Caco-2 (cell line): ENCODE data around the gene CFAP58. TPM values are rescaled to one million over a fixed set of nuclear protein-coding genes. Genes with fewer than 3 reads are reported as not detected.

ENCODE experiments used
- BruUV-seq: library from RNA; stranded (reverse); fragments of 400-500 nt; replicated peaks from 2 replicates; lab custom pipeline; 2021; lab: Mats Ljungman, UMichigan
- CTCF ChIA-PET: fragments of 300-600 bp; sonication (Branson Sonifier 250); formaldehyde crosslinking; loops from one replicate; lab custom pipeline; 2022; ENCODE audit warnings: antibody characterized with exemption; lab: Charles Lee
- POLR2A ChIA-PET: fragments of 300-600 bp; sonication (Branson Sonifier 250); formaldehyde crosslinking; loops from one replicate; lab custom pipeline; 2022; ENCODE audit warnings: antibody characterized with exemption; lab: Charles Lee
- DNase-seq, 2 experiments: peaks; one replicate each; pipeline versions ENCODE4 v3.0.0 to v3.0.0-alpha.2; 2020 to 2022
- H3K27me3 ChIP-seq: replicated peaks from 2 replicates; pipeline ENCODE4 v1.6.0; 2011; ENCODE audit warnings: low read length; ENCODE audit not compliant: control insufficient read depth, insufficient read depth
- H3K36me3 ChIP-seq: 2 replicates; pipeline ENCODE4 v1.5.1; 2011; ENCODE audit warnings: low read length; ENCODE audit not compliant: control insufficient read depth, insufficient read depth
- H3K4me1 ChIP-seq: fragments of 250-450 bp; sonication (Bioruptor Pico); 2 replicates; pipeline ENCODE4 v1.5.1; 2020; ENCODE audit warnings: mild to moderate bottlenecking
- H3K4me3 ChIP-seq: 2 replicates; pipeline ENCODE4 v1.5.1; 2011; ENCODE audit warnings: low read depth, mild to moderate bottlenecking, control low read depth, low read length
- H3K9me3 ChIP-seq: fragments of 250-450 bp; sonication (Bioruptor Pico); 2 replicates; pipeline ENCODE4 v1.5.1; 2020; ENCODE audit warnings: mild to moderate bottlenecking, moderate library complexity
- H3K27ac Mint-ChIP-seq: one replicate; pipeline ENCODE4 v1.8.0; 2022; ENCODE audit warnings: mixed read lengths; ENCODE audit not compliant: unreplicated experiment
- H3K27me3 Mint-ChIP-seq: one replicate; pipeline ENCODE4 v1.8.0; 2022; ENCODE audit warnings: mixed read lengths; ENCODE audit not compliant: insufficient read depth, unreplicated experiment
- H3K36me3 Mint-ChIP-seq: one replicate; pipeline ENCODE4 v1.8.0; 2022; ENCODE audit warnings: mild to moderate bottlenecking, mixed read lengths; ENCODE audit not compliant: insufficient read depth, unreplicated experiment
- H3K4me1 Mint-ChIP-seq: one replicate; pipeline ENCODE4 v1.8.0; 2022; ENCODE audit warnings: low read depth, mixed read lengths; ENCODE audit not compliant: unreplicated experiment
- H3K4me3 Mint-ChIP-seq: one replicate; pipeline ENCODE4 v1.8.0; 2022; ENCODE audit warnings: mild to moderate bottlenecking, moderate library complexity, mixed read lengths; ENCODE audit not compliant: unreplicated experiment
- H3K9me3 Mint-ChIP-seq: one replicate; pipeline ENCODE4 v1.8.0; 2022; ENCODE audit warnings: mixed read lengths; ENCODE audit not compliant: unreplicated experiment
- CTCF ChIP-seq, 2 experiments: fragments of 200-600 bp in 1 of 2; IDR thresholded peaks; 1 replicate in 1 of 2; 2 replicates in 1 of 2; pipeline versions ENCODE4 v1.5.1 to v1.8.0; 2011 to 2022; ENCODE audit warnings: antibody characterized with exemption in 1 of 2, control low read depth in 1 of 2, inconsistent platforms in 1 of 2, low read depth in 1 of 2, low read length in 1 of 2, mild to moderate bottlenecking in 1 of 2, moderate library complexity in 1 of 2; ENCODE audit not compliant: insufficient read depth in 1 of 2, severe bottlenecking in 1 of 2, unreplicated experiment in 1 of 2
- intact Hi-C: fragments of 100-400 bp; cut with micrococcal nuclease; formaldehyde crosslinking; loops from one replicate; pipeline ENCODE4 v1.10.0; 2022; ENCODE audit not compliant: unreplicated experiment
- total RNA-seq: library from RNA; stranded (reverse); gene quantifications from 2 replicates; pipeline ENCODE4 v1.2.3, GENCODE V29; 2022

Gene CFAP58
- total RNA-seq, 1 experiment from 2014 or later = not detected

- CTCF ChIA-PET = no interaction called here
- Histone ChIP-seq H3K9me3 (no peaks in the 10 kb centered on the region), H3K4me1 (peaks cover 36% of the 10 kb centered on the region), H3K4me3 (no peak overlapping the region), H3K36me3 (no peaks in the 10 kb centered on the region), H3K27me3 (no peaks in the 10 kb centered on the region)
- Mint-ChIP-seq H3K4me1 (peaks cover 21% of the 10 kb centered on the region), H3K27ac (no peak overlapping the region), H3K27me3 (no peaks in the 10 kb centered on the region), H3K4me3 (no peak overlapping the region), H3K9me3 (no peaks in the 10 kb centered on the region), H3K36me3 (no peaks in the 10 kb centered on the region)
- BruUV-seq = no TSS peak
- DNase-seq = no peak
- intact Hi-C loops = no loop called here
- no peak for TF ChIP-seq CTCF (IDR thresholded peaks at IDR 0.05; ENCODE audit: insufficient read depth in 1 of 2, low read depth in 1 of 2, low read length in 1 of 2, severe bottlenecking in 1 of 2, unreplicated experiment in 1 of 2)
- POLR2A ChIA-PET = no interaction called here
Measured at GRCh38 chr10:104333728-104334373, 19.8 kb upstream of the CFAP58 start.

GRCh38 chr10:104334561-104334960 is 19.1 kb upstream of the CFAP58 start:
- Mint-ChIP-seq H3K27ac (no peak overlapping the region), H3K27me3 (no peaks in the 10 kb centered on the region), H3K4me3 (no peak overlapping the region), H3K9me3 (no peaks in the 10 kb centered on the region), H3K36me3 (no peaks in the 10 kb centered on the region), H3K4me1 (peaks cover 22% of the 10 kb centered on the region)
- POLR2A ChIA-PET = no interaction called here
- DNase-seq = no peak
- H3K4me3 ChIP-seq = no peak overlapping the region
- intact Hi-C loops = no loop called here
- TF ChIP-seq CTCF (IDR thresholded peaks at IDR 0.05; ENCODE audit: insufficient read depth in 1 of 2, low read depth in 1 of 2, low read length in 1 of 2, severe bottlenecking in 1 of 2, unreplicated experiment in 1 of 2) = no peak
- BruUV-seq = no TSS peak
- H3K9me3 ChIP-seq = no peaks in the 10 kb centered on the region
- H3K27me3 ChIP-seq = no peaks in the 10 kb centered on the region
- H3K4me1 ChIP-seq = peaks cover 42% of the 10 kb centered on the region
- CTCF ChIA-PET = no interaction called here
- no peaks in the 10 kb centered on the region for H3K36me3 ChIP-seq

GRCh38 chr10:104334965-104335650 is 18.5 kb upstream of the CFAP58 start:
- no TSS peak for BruUV-seq
- H3K27me3 ChIP-seq = no peaks in the 10 kb centered on the region
- no peak overlapping the region for H3K4me3 Mint-ChIP-seq

More at GRCh38 chr10:104334965-104335650, 18.5 kb upstream of the CFAP58 start:
- H3K36me3 ChIP-seq = no peaks in the 10 kb centered on the region
- no peaks in the 10 kb centered on the region for H3K27me3 Mint-ChIP-seq
- no peak for DNase-seq
- H3K9me3 Mint-ChIP-seq = no peaks in the 10 kb centered on the region
- intact Hi-C loops = no loop called here
- peaks cover 28% of the 10 kb centered on the region for H3K4me1 Mint-ChIP-seq
- no peaks in the 10 kb centered on the region for H3K9me3 ChIP-seq
- peaks cover 42% of the 10 kb centered on the region for H3K4me1 ChIP-seq
- no peak overlapping the region for H3K4me3 ChIP-seq
- ChIA-PET POLR2A (no interaction called here), CTCF (no interaction called here)
- no peak for TF ChIP-seq CTCF (IDR thresholded peaks at IDR 0.05; ENCODE audit: insufficient read depth in 1 of 2, low read depth in 1 of 2, low read length in 1 of 2, severe bottlenecking in 1 of 2, unreplicated experiment in 1 of 2)
- no peak overlapping the region for H3K27ac Mint-ChIP-seq
- H3K36me3 Mint-ChIP-seq = no peaks in the 10 kb centered on the region
